Endodermal cell (in vitro differentiated cells): Measurements from ENCODE around the gene YOD1. TPM values are rescaled to one million over a fixed set of nuclear protein-coding genes. Genes with fewer than 3 reads are reported as not detected.

Source experiments
- DNase-seq: peaks from one replicate; pipeline ENCODE4 v3.0.0-alpha.2; 2017
- H3K27ac ChIP-seq: 2 replicates; pipeline ENCODE4 v1.5.1; 2013; ENCODE audit warnings: mild to moderate bottlenecking, low read depth, low read length, moderate library complexity
- H3K27me3 ChIP-seq: 2 replicates; pipeline ENCODE4 v1.6.1; 2013; ENCODE audit warnings: mild to moderate bottlenecking, low read length, moderate library complexity; ENCODE audit not compliant: insufficient read depth, control insufficient read depth, poor library complexity, severe bottlenecking
- H3K36me3 ChIP-seq: 2 replicates; pipeline ENCODE4 v1.7.0; 2013; ENCODE audit warnings: mild to moderate bottlenecking, low read length, moderate library complexity; ENCODE audit not compliant: control insufficient read depth, insufficient read depth
- H3K4me1 ChIP-seq: one replicate; pipeline ENCODE4 v1.7.0; 2013; ENCODE audit warnings: low read length; ENCODE audit not compliant: control insufficient read depth, insufficient read depth
- H3K4me3 ChIP-seq: 2 replicates; pipeline ENCODE4 v1.5.1; 2013; ENCODE audit warnings: mild to moderate bottlenecking, low read length, moderate library complexity
- H3K9ac ChIP-seq: 2 replicates; pipeline ENCODE4 v1.6.1; 2013; ENCODE audit warnings: mild to moderate bottlenecking, low read length, moderate library complexity; ENCODE audit not compliant: poor library complexity, severe bottlenecking; ENCODE audit errors: extremely low read depth
- H3K9me3 ChIP-seq: 2 replicates; pipeline ENCODE4 v1.6.1; 2013; ENCODE audit warnings: mild to moderate bottlenecking, low read length, moderate library complexity; ENCODE audit not compliant: control insufficient read depth
- H3K27ac Mint-ChIP-seq: 2 replicates; pipeline ENCODE4 v1.8.0; 2020; ENCODE audit warnings: mixed read lengths
- H3K27me3 Mint-ChIP-seq: 2 replicates; pipeline ENCODE4 v1.8.0; 2021; ENCODE audit warnings: mild to moderate bottlenecking, mixed read lengths; ENCODE audit not compliant: insufficient read depth
- H3K36me3 Mint-ChIP-seq: 2 replicates; pipeline ENCODE4 v1.8.0; 2020; ENCODE audit warnings: low read depth, mixed read lengths
- H3K4me1 Mint-ChIP-seq: 2 replicates; pipeline ENCODE4 v1.8.0; 2020; ENCODE audit warnings: mixed read lengths
- H3K4me3 Mint-ChIP-seq: 2 replicates; pipeline ENCODE4 v1.8.0; 2020; ENCODE audit warnings: mild to moderate bottlenecking, moderate library complexity, mixed read lengths
- H3K9me3 Mint-ChIP-seq: 2 replicates; pipeline ENCODE4 v1.8.0; 2020; ENCODE audit warnings: mild to moderate bottlenecking, mixed read lengths
- CTCF ChIP-seq: fragments of 200-600 bp; sonication (generic); conservative IDR thresholded peaks from 2 replicates; pipeline ENCODE4 v1.5.0; 2021; ENCODE audit warnings: antibody characterized with exemption, mild to moderate bottlenecking
- WGBS, 2 experiments: methylation state at CpG; one replicate each; pipeline versions ENCODE4 v1.1.5 to v1.1.7; 2013; ENCODE audit warnings: missing lambda C conversion rate in 2 of 2, mixed read lengths in 1 of 2; ENCODE audit not compliant: insufficient coverage in 1 of 2, insufficient read length in 1 of 2; 5-methylcytosine and 5-hydroxymethylcytosine counted together
- total RNA-seq, 2 donors: library from RNA; stranded (reverse); fragmentation: NEBNext Ultra II Directional in 1 of 2; extraction: Animal tissue kit (Norgen Biotek cat#: 25700) in 1 of 2; gene quantifications; 2 replicates in 1 of 2; 3 replicates in 1 of 2; pipeline ENCODE4 v1.2.1, GENCODE V29; 2021

YOD1 gene
- total RNA-seq, 2 donors from 2014 or later, result 10.8 to 18.8 TPM

GRCh38 chr1:207032528-207033017, 18.4 kb downstream of the YOD1 start, which contains the start of gene C1orf116:
C1orf116 (minus strand) TSS chr1:207032756; CDS start chr1:207027598, 5,158 bp downstream.
- Histone ChIP-seq H3K36me3 (no peaks in the 10 kb centered on the region), H3K4me1 (peaks cover 22% of the 10 kb centered on the region), H3K9me3 (no peaks in the 10 kb centered on the region), H3K4me3 (no peak within 1 kb of the TSS), H3K9ac (no peak within 1 kb of the TSS), H3K27ac (no peak within 1 kb of the TSS), H3K27me3 (peaks cover 31% of the 10 kb centered on the region)
- H3K4me1 Mint-ChIP-seq, result peaks cover 57% of the 10 kb centered on the region
- DNase-seq, result peak; percentile 94
- no peaks in the 10 kb centered on the region for H3K36me3 Mint-ChIP-seq
- TF ChIP-seq CTCF, result no peak
- no peaks in the 10 kb centered on the region for H3K9me3 Mint-ChIP-seq
- H3K4me3 Mint-ChIP-seq, result peak within 1 kb of the TSS; percentile 19
- H3K27me3 Mint-ChIP-seq, result peaks cover 8% of the 10 kb centered on the region
- H3K27ac Mint-ChIP-seq, result peak within 1 kb of the TSS; percentile 74
- WGBS, 2 experiments, result 0 to 14% methylated on average over 1 of the region's 1 CpG

DNA sequence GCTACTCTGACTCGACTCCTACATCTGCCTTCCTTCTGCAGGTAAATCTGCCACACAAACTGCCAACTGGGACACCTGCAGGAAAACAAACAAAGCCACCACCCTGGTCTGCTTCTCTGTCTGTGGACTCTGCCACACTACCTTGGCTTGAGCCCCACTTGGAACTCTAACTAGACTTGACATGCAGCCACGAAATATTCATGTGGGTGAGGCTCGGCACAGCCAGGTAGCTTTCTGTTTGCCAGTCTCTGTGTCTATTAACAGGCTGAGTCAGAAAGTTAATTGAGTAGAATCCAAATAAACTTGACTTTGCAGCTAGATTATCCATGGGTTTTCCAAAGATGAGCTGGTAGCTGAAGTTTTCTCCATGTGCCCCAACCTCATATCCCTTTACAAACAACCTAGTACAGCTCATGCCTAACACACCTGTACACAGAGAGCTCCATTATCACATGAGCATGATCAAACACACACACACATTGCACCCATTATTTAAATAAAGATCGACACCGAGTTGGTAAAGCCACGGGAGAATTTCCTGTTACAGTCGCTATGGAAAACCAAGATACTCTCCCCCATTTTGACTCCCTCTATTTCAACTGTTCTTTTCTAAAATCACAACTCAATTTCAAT, 19.3 kb downstream of the YOD1 start:
- H3K27me3 ChIP-seq, result peaks cover 32% of the 10 kb centered on the region
- Mint-ChIP-seq H3K27me3 (peaks cover 11% of the 10 kb centered on the region), H3K4me1 (peaks cover 63% of the 10 kb centered on the region), H3K9me3 (no peaks in the 10 kb centered on the region), H3K4me3 (peak overlapping the region; percentile 19), H3K36me3 (no peaks in the 10 kb centered on the region), H3K27ac (no peak overlapping the region)
- H3K4me3 ChIP-seq, result no peak overlapping the region
- no peak overlapping the region for H3K9ac ChIP-seq
- no peak overlapping the region for H3K27ac ChIP-seq
- H3K36me3 ChIP-seq, result no peaks in the 10 kb centered on the region
- WGBS, 2 experiments, result 88 to 95% methylated on average over 7 of the region's 7 CpGs
- H3K4me1 ChIP-seq, result peaks cover 22% of the 10 kb centered on the region
- TF ChIP-seq CTCF, result no peak
- DNase-seq, result no peak
- H3K9me3 ChIP-seq, result no peaks in the 10 kb centered on the region

GRCh38 chr1:207031016-207031415, 20.0 kb downstream of the YOD1 start:
- H3K9me3 Mint-ChIP-seq, result no peaks in the 10 kb centered on the region
- no peak for TF ChIP-seq CTCF
- no peaks in the 10 kb centered on the region for H3K9me3 ChIP-seq
- peak overlapping the region; percentile 19 for H3K4me3 Mint-ChIP-seq
- no peak overlapping the region for H3K4me3 ChIP-seq
- peaks cover 67% of the 10 kb centered on the region for H3K4me1 Mint-ChIP-seq
- DNase-seq, result no peak
- H3K27me3 Mint-ChIP-seq, result peaks cover 11% of the 10 kb centered on the region
- peaks cover 22% of the 10 kb centered on the region for H3K4me1 ChIP-seq
- H3K27ac ChIP-seq, result no peak overlapping the region
- no peak overlapping the region for H3K27ac Mint-ChIP-seq
- H3K27me3 ChIP-seq, result peaks cover 25% of the 10 kb centered on the region
- no peaks in the 10 kb centered on the region for H3K36me3 ChIP-seq
- no peak overlapping the region for H3K9ac ChIP-seq
- H3K36me3 Mint-ChIP-seq, result no peaks in the 10 kb centered on the region
- WGBS, 2 experiments, result 59% methylated on average over 1 of the region's 1 CpG; no CpG with 5 or more reads in 1 of the 2 experiments
